Progenitor cell of endocrine pancreas (in vitro differentiated cells): ENCODE results near the gene ELAVL1. TPM values are rescaled to one million over a fixed set of nuclear protein-coding genes. Genes with fewer than 3 reads are reported as not detected.

Source experiments
- DNase-seq: peaks from one replicate; pipeline ENCODE4 v3.0.0; 2021; ENCODE audit warnings: low spot score; ENCODE audit not compliant: unreplicated experiment
- H3K27ac Mint-ChIP-seq: 2 replicates; pipeline ENCODE4 v1.8.0; 2021; ENCODE audit warnings: mild to moderate bottlenecking, moderate library complexity, mixed read lengths
- H3K27me3 Mint-ChIP-seq: 2 replicates; pipeline ENCODE4 v1.8.0; 2021; ENCODE audit warnings: mixed read lengths
- H3K36me3 Mint-ChIP-seq: 2 replicates; pipeline ENCODE4 v1.8.0; 2022; ENCODE audit warnings: mixed read lengths; ENCODE audit not compliant: insufficient read depth
- H3K4me1 Mint-ChIP-seq: 2 replicates; pipeline ENCODE4 v1.8.0; 2021; ENCODE audit warnings: low read depth, mixed read lengths
- H3K4me3 Mint-ChIP-seq: 2 replicates; pipeline ENCODE4 v1.8.0; 2021; ENCODE audit warnings: low read depth, mild to moderate bottlenecking, moderate library complexity, mixed read lengths
- H3K9me3 Mint-ChIP-seq: 2 replicates; pipeline ENCODE4 v1.8.0; 2021; ENCODE audit warnings: low read depth, mixed read lengths
- total RNA-seq: library from RNA; stranded (reverse); gene quantifications from 2 replicates; pipeline ENCODE4 v1.2.1, GENCODE V29; 2021
- TF ChIP-seq, protein P1 (sequence below): fragments of 200-600 bp; sonication (generic); IDR thresholded peaks from one replicate; pipeline ENCODE4 v1.5.0; 2021; ENCODE audit warnings: antibody characterized with exemption, mild to moderate bottlenecking; ENCODE audit not compliant: unreplicated experiment

ELAVL1 gene
- total RNA-seq, 1 donor from 2014 or later: 130 TPM

- H3K27ac Mint-ChIP-seq: no peak overlapping the region
- H3K36me3 Mint-ChIP-seq: peaks cover 2% of the 10 kb centered on the region
- no peak overlapping the region for H3K4me3 Mint-ChIP-seq
- no peak for DNase-seq
- TF ChIP-seq, protein P1, sequence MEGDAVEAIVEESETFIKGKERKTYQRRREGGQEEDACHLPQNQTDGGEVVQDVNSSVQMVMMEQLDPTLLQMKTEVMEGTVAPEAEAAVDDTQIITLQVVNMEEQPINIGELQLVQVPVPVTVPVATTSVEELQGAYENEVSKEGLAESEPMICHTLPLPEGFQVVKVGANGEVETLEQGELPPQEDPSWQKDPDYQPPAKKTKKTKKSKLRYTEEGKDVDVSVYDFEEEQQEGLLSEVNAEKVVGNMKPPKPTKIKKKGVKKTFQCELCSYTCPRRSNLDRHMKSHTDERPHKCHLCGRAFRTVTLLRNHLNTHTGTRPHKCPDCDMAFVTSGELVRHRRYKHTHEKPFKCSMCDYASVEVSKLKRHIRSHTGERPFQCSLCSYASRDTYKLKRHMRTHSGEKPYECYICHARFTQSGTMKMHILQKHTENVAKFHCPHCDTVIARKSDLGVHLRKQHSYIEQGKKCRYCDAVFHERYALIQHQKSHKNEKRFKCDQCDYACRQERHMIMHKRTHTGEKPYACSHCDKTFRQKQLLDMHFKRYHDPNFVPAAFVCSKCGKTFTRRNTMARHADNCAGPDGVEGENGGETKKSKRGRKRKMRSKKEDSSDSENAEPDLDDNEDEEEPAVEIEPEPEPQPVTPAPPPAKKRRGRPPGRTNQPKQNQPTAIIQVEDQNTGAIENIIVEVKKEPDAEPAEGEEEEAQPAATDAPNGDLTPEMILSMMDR: no peak
- H3K27me3 Mint-ChIP-seq: no peaks in the 10 kb centered on the region
- H3K9me3 Mint-ChIP-seq: no peaks in the 10 kb centered on the region
- peaks cover 4% of the 10 kb centered on the region for H3K4me1 Mint-ChIP-seq
Measured at GRCh38 chr19:8020681-8021080, 15.2 kb upstream of the ELAVL1 start.

GRCh38 chr19:8017808-8018207, 12.4 kb upstream of the ELAVL1 start:
- H3K4me1 Mint-ChIP-seq: no peaks in the 10 kb centered on the region
- H3K9me3 Mint-ChIP-seq: no peaks in the 10 kb centered on the region
- H3K27me3 Mint-ChIP-seq: no peaks in the 10 kb centered on the region
- no peak overlapping the region for H3K4me3 Mint-ChIP-seq
- no peak for DNase-seq
- no peak overlapping the region for H3K27ac Mint-ChIP-seq
- H3K36me3 Mint-ChIP-seq: peaks cover 2% of the 10 kb centered on the region
- TF ChIP-seq, protein P1: peak; percentile 26

DNA sequence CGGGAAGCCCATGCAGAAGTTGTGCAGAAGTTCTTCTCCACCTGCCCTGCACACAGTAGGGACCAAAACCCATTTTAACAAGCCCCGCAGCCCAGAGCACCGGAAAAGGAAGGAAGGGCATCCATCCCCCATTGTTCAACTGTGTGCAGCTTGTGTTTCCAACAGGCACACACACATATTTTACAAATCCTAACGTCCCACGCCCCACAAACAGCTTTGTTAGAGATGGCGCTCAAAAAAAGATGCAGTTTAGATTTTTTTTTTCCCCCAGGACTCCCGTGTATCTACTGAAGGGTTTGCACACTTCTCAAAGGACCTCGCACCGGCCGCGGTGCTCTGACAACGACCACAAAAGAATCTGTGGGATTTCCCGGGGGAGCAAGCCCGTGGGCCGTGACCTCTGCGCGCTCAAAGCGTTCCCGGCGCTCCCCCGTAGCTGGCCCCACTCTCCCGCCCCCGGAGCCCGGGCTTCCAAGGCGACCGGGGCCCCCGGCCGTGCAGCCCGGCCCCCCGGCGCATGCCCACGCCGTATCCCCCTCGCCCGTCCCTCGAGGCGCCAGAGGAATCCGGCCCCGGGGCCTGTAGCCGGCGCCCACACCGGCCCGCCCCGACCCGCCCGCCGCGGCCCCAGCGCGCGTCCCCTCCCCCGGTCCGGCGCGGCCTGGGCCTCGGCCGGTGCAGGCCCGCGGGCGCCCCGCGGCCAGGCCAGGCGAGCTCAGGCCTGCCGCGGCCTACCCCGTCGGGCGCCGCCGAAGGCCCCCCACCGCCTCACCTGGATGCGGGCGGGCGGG, 523 bp downstream of the ELAVL1 start:
- peak overlapping the region; percentile 99 for H3K4me3 Mint-ChIP-seq
- H3K27ac Mint-ChIP-seq: peak overlapping the region; percentile 98
- no peaks in the 10 kb centered on the region for H3K27me3 Mint-ChIP-seq
- no peaks in the 10 kb centered on the region for H3K9me3 Mint-ChIP-seq
- no peak for DNase-seq
- H3K4me1 Mint-ChIP-seq: peaks cover 26% of the 10 kb centered on the region
- TF ChIP-seq, protein P1: no peak
- peaks cover 7% of the 10 kb centered on the region for H3K36me3 Mint-ChIP-seq

DNA sequence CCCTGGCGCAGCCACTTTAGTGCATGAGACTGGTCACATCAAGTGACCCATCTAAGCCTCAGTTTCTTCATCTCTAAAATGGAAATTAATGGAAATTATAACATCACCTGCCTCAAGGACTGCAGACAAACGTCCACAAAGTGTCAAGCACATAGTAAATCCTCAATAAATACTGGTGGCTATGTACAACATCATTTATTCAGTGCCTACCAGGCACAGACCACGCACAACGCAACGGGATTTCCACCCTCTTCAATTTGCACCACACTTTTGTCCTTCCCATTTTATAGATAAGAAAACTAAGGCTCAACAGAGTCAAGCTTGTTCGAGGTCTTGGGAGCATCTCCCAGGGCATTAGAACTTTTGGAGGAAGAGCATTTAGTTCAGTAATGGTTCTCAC, 1.4 kb downstream of the ELAVL1 start:
- Mint-ChIP-seq H3K27ac (peak overlapping the region; percentile 98), H3K36me3 (peaks cover 7% of the 10 kb centered on the region), H3K4me3 (peak overlapping the region; percentile 99), H3K4me1 (peaks cover 26% of the 10 kb centered on the region), H3K9me3 (no peaks in the 10 kb centered on the region), H3K27me3 (no peaks in the 10 kb centered on the region)
- TF ChIP-seq, protein P1: no peak
- no peak for DNase-seq

DNA sequence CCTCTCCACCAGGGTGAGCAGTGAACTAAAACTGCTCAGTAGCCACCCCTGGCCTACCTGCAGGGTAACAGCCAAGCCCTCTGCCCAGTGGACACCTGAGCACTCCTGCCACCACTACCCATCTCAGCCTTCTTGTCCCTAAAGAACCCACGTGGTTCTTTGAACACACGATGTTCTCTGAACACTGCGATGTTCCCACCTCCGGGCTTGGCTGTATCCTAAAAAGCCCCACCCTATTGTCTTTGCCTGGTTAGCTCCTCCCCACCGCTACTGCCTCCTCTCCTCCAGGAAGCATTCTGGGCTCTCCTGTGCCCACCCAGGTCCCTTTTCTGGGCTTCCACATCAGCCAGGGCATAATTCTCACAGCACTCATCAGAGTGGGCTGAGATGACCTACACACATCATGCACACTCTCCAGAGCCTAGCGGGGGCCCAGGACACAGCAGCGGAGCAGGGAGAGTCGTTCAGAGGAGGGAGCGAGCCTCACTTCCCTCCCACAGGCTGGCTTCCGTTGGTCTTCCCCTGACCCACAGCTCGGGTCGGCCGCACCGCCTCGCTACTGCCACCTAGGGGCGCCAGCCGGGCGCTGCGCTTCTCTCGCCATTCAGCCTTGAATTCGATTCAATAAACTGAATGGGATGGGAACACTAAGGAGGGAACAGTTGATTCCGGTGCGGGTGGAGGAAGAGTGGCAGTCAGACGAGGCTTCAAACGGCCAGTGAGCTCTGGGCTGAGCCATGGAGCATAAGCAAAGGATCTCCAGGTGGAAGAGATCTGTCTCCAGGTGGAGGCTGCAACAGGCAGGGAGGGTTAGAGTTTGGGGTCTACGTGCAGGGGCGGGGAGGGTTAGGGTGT, 3.2 kb downstream of the ELAVL1 start:
- Mint-ChIP-seq H3K27me3 (no peaks in the 10 kb centered on the region), H3K36me3 (peaks cover 5% of the 10 kb centered on the region)

More for the DNA sequence above, 3.2 kb downstream of the ELAVL1 start:
- peak overlapping the region; percentile 78 for H3K27ac Mint-ChIP-seq
- DNase-seq: peak; percentile 87
- H3K9me3 Mint-ChIP-seq: no peaks in the 10 kb centered on the region
- peak overlapping the region; percentile 81 for H3K4me3 Mint-ChIP-seq
- peaks cover 29% of the 10 kb centered on the region for H3K4me1 Mint-ChIP-seq
- TF ChIP-seq, protein P1: peak; percentile 97
